22Rv1 (cell line): ENCODE results near the gene HOXD9.

Source experiments
- CTCF ChIP-seq: fragments of 450-650 bp; IDR thresholded peaks from 2 replicates; pipeline ENCODE4 v1.5.1; 2017; ENCODE audit warnings: mild to moderate bottlenecking
- ZFX ChIP-seq: fragments of 450-650 bp; IDR thresholded peaks from 2 replicates; pipeline ENCODE4 v1.6.1; 2017; ENCODE audit warnings: antibody characterized with exemption, borderline replicate concordance

GRCh38 chr2:176076063-176076462 lies 46.5 kb upstream of the HOXD9 start:
- no peak for TF ChIP-seq CTCF
- TF ChIP-seq ZFX = no peak
